Right ventricle myocardium inferior (tissue), 1 donor: ENCODE measurements around the gene ZBTB12. TPM values are rescaled to one million over a fixed set of nuclear protein-coding genes. Genes with fewer than 3 reads are reported as not detected.

Source experiments
- ATAC-seq: fragments of 200-7000 bp; cut with Tn5 transposase; one replicate; pipeline ENCODE4 v1.9.1; 2020; ENCODE audit warnings: mild to moderate bottlenecking, moderate library complexity
- DNase-seq: peaks from one replicate; pipeline ENCODE4 v3.0.0; 2021; ENCODE audit errors: missing footprints
- intact Hi-C: fragments of 100-400 bp; cut with DNase I; formaldehyde crosslinking; loops from one replicate; pipeline ENCODE4 v1.11.0; 2022
- total RNA-seq: library from RNA; stranded (reverse); fragmentation: NEBNext Ultra II Directional; extraction: Animal tissue kit (Norgen Biotek cat#: 25700); gene quantifications from one replicate; pipeline ENCODE4 v1.2.1, GENCODE V29; 2021
- donor health status: DM: no; HTN: yes; CAD: no; lungs with severe emphysema.

ZBTB12 gene
- total RNA-seq, 1 donor from 2014 or later, result 3.2 TPM

GRCh38 chr6:31901415-31901952 lies 402 bp downstream of the ZBTB12 start:
- intact Hi-C loops, result loop anchor here (5.0 kb wide), 1 partner anchor 56 kb away; the partner anchor contains the start of genes NELFE and SKIC2
- DNase-seq, result peak; percentile 81

DNA sequence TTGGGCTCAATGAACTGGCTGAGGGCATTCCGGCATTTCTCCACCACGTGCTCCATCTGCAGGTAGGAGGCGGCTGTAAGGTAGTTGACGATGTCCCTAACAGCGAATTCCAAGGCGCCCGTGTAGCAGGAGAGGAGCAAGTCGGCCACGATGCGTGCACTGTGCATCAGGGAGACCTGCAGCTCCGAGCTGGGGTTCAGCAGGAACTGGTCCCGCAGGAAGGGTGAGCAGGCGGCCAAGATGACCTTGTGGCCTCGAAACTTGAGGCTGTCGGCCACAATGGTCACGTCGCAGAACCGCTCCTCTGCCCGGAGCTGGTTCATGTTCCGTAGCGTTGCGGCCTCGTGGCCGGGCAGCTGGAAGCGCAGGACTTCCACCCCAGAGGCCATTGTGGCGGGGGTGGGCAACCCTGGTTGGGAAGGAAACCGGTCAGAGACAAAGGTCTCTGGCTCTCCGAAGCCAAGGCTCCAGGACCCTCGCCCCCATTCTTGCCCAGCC lies 920 bp downstream of the ZBTB12 start:
- DNase-seq (no peak), ATAC-seq (no peak)
- intact Hi-C loops, result loop anchor here (5.0 kb wide), 1 partner anchor 56 kb away; the partner anchor contains the start of genes NELFE and SKIC2

More at GRCh38 chr6:31901415-31901952, 402 bp downstream of the ZBTB12 start:
- ATAC-seq, result peak; percentile 24

DNA sequence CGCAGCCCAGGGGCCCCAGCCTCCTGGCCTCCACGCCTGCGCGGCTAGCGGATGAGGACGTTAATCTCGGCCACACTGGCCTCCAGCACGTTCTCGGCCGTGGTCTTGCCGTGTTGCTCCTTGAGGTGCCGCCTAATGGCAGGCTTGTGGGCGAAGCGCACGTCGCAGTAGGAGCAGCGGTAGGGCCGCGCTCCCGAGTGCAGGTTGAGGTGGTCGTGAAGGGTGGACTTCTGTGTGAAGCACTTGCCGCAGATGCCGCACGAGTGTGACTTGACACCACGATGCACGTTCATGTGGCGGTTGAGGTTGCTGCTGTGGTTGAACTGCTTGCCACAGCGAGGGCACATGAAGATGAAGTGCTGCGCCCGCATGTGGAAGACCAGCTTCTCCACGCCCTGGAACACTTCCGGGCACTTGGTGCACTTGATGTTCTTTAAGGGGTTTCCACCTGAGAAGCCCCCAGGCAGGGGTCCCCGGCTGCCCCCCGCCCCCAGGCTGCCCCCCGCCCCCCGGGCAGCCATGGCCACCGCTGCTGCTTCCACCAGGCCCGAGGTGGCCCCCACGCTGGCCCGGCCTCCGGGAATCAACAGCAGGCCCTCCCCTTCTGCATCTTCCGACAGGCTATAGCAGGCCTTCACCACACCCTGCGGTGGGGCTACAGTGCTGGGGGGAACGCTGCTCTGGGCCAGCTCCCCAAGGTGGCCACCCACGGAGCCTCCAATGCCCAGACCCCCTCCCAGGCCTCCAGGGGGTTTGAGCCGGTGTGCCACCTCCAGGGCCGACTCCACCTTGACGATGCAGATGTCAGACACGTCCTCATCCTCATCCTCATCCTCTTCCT lies 1.8 kb downstream of the ZBTB12 start:
- DNase-seq, result no peak
- intact Hi-C loops, result loop anchor here (5.0 kb wide), 1 partner anchor 57 kb away; the partner anchor contains the start of genes NELFE and SKIC2
- no peak for ATAC-seq

- ATAC-seq (no peak), DNase-seq (no peak)
- intact Hi-C loops, result no loop called here
These were observed 2.7 kb downstream of the ZBTB12 start for GRCh38 chr6:31899215-31899614.

- no peak for ATAC-seq
- intact Hi-C loops, result no loop called here
- no peak for DNase-seq
These were observed 3.4 kb downstream of the ZBTB12 start for GRCh38 chr6:31898383-31899011.

- peak; percentile 70 for ATAC-seq
- intact Hi-C loops, result no loop called here
- DNase-seq, result peak; percentile 91
These were observed 4.1 kb downstream of the ZBTB12 start, which contains the start of gene EHMT2 for GRCh38 chr6:31897612-31898382. EHMT2 (minus strand) TSS chr6:31897698; CDS start chr6:31897677, 21 bp downstream.

DNA sequence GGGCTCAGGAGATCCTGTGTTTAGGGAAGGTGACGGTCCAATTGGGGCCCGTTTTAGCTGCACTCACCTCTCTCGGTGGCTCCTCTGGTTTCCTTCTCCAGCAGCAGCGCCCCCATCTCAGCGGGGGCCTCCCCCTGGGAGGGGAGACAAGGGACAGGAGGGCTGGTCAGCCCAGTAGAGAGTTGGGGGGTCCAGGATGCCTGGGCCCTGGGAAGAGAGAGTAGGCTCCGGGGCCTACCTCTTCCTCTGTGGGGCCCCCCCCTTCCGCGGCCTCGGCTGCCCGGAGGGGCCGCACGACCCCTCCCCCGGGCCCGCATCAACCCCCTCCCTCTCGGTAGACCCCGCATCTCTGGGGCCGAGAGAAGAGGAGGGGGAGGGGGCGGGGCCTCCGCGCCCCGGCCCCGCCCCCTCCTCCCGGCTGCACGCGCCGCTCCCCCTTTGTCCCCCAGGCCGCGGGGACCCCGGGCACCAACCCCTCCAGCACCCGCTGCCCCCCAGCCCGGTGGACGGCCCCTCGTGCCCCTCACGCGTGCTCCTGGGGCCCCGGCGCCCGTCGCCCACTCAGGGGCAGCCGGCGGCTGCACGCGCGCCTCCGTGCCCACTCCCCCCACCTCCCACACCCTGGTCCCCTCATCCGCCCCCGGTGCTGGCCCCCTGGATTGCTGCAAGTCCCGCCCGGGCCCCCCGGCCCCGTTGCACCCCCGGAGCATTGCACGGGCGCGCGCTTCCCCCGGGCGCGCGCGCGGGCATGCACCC lies 4.9 kb downstream of the ZBTB12 start:
- intact Hi-C loops, result no loop called here
- DNase-seq (peak; percentile 76), ATAC-seq (no peak)

GRCh38 chr6:31896493-31896855 lies 5.4 kb downstream of the ZBTB12 start:
- no peak for ATAC-seq
- intact Hi-C loops, result no loop called here
- no peak for DNase-seq

DNA sequence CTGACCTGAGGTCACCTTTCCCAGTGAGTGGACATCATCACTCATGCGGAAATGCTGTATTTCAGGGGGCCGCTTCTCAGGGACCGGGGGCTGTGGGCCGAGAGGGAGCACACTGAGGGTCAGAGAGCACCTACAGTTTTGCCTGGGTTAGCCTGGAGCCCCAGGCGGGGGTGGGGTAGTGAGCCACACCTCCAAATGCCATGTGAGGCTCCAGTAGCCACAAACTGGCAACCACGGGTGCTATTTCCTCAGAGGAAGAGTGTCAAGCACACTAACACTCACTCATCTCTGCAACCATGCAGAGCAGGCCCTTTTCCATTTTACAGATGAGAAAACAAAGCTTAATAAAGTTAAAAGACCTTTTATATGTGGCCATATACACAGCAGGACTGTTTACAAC lies 9.1 kb downstream of the ZBTB12 start:
- no peak for ATAC-seq
- no peak for DNase-seq
- intact Hi-C loops, result no loop called here

DNA sequence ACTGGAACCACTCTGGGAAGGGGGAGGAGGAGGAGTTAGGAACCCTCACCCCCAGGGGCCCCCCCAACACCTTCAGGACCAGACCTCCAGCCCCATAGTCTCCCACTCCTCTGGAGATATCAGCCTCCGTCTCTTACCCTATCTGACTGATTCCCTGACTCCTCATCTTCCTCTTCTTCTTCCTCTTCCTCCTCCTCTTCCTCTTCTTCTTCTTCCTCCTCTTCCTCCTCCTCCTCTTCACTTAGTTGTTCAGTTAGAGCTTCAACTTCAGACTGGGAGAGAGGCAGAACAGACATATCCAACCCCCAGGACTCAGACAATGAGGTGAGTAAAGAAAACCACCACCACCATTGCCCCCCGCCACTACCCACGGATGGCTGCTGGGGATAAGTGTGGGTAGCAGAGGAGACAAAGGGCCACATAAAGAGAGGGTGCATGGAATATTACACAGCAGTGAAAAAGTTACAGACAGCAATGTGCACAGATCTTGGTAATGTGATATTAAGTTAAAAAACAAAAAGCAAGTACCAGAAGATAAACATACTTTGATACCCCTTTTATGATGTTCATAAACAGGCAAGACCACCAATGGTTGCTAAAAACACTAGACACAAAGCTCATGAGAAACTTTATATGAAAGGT lies 12.4 kb downstream of the ZBTB12 start:
- intact Hi-C loops, result loop anchor here (2.0 kb wide), 1 partner anchor 209 kb away; the partner anchor contains the start of gene LY6G5C
- DNase-seq (no peak), ATAC-seq (no peak)

GRCh38 chr6:31888276-31889258 lies 13.3 kb downstream of the ZBTB12 start:
- intact Hi-C loops, result loop anchor here (2.0 kb wide), 1 partner anchor 208 kb away; the partner anchor contains the start of gene LY6G5C
- ATAC-seq (peak; percentile 23), DNase-seq (no peak)

- intact Hi-C loops, result loop anchor here (2.0 kb wide), 1 partner anchor 207 kb away; the partner anchor contains the start of gene LY6G5C
- ATAC-seq (no peak), DNase-seq (no peak)
These were observed 14.5 kb downstream of the ZBTB12 start for GRCh38 chr6:31887173-31888007.

GRCh38 chr6:31886541-31886991 lies 15.3 kb downstream of the ZBTB12 start:
- intact Hi-C loops, result no loop called here
- no peak for DNase-seq
- no peak for ATAC-seq

DNA sequence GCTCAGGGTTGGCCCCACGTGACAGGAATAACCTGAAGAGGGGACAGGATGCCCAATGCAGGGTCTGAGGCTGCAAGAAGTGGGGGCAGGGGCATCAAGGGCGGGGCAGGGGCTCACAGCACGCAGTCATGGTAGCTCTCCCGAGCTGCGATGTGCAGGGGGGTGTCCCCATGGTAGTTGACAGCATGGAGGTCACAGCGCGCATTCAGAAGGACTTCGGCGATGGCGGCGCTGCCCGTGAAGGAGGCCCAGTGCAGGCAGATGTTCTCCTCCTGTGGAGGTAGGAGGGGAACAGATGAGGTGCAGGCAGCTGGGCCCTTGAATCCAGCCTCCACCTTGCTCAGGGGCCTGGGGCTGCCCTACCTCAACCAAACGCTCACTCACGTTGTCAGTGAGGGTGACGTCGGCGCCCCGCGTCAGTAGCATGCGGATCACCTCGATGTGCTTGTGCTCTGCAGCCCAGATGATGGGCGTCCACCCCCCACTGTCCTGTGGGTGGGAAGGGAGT lies 17.3 kb downstream of the ZBTB12 start:
- DNase-seq, result no peak
- no peak for ATAC-seq
- intact Hi-C loops, result no loop called here

GRCh38 chr6:31883676-31884075 lies 18.2 kb downstream of the ZBTB12 start:
- no peak for ATAC-seq
- intact Hi-C loops, result no loop called here
- DNase-seq, result no peak
